GM12872 (cell line): ENCODE measurements around the gene HSPE1.

Source experiments
- CTCF ChIP-seq: IDR thresholded peaks from 3 replicates; pipeline ENCODE4 v1.5.1; 2011; ENCODE audit warnings: low read depth, mild to moderate bottlenecking, low read length, moderate library complexity; ENCODE audit not compliant: insufficient read depth

The HSPE1 gene

GRCh38 chr2:197460649-197461048 lies 39.5 kb upstream of the HSPE1 start:
- TF ChIP-seq CTCF, result no peak

DNA sequence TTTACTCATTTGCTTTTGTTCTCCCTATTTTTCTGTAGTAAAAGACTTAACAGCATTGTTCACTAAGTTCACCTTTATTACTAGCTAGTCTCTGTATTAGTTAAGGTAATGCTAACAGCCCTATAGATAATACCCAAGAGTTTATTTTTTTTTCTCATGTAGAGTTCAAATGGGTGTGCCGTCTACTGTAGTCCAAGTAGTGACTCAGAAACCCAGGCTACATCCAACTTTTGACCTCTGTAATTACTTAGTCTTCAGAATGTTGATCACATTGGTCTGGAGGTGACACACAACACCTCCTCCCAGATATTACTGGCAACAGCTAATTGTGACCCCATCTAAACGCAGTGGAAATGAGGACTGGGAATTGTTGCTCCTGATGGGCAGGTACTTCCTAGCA lies 39.1 kb upstream of the HSPE1 start:
- TF ChIP-seq CTCF, result no peak

DNA sequence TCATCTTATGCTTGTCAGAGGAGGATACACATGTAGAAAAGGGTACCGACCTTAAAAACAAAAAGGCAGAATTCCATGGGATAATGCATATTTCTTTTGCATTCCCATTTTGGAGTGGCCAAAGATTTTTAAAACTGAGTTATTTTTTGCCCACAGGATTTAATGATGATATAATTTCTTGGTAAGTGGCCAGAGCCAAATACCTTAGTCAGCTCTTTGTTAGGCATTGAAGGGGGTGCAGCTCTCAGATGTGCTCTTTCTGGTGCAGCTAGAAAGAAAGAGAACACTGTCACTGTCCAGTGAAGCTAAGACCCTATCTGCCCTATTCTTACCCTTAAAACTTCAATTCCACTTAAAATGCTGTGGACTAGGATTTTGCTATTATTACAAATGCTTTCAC lies 36.0 kb upstream of the HSPE1 start:
- TF ChIP-seq CTCF, result no peak

DNA sequence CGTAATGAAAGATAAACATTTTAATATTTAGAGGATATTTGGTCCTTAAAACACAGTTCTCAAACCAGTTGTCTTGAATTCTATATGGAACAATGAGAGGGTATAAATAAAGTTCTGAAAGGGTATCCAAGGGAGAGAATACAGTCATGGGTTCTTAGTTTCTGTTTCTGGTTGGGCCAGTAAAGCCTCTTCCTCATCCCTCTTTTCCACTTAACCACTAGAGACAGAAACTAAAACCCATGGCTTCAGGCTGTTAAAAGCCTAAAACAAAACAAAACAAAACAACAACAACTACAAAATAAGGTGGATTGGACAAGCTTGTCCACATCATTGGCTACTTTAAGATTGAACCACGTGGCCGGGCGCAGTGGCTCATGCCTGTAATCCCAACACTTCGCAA lies 28.0 kb upstream of the HSPE1 start:
- no peak for TF ChIP-seq CTCF

- TF ChIP-seq CTCF, result no peak
These were observed 22.4 kb upstream of the HSPE1 start for GRCh38 chr2:197477797-197478196.

DNA sequence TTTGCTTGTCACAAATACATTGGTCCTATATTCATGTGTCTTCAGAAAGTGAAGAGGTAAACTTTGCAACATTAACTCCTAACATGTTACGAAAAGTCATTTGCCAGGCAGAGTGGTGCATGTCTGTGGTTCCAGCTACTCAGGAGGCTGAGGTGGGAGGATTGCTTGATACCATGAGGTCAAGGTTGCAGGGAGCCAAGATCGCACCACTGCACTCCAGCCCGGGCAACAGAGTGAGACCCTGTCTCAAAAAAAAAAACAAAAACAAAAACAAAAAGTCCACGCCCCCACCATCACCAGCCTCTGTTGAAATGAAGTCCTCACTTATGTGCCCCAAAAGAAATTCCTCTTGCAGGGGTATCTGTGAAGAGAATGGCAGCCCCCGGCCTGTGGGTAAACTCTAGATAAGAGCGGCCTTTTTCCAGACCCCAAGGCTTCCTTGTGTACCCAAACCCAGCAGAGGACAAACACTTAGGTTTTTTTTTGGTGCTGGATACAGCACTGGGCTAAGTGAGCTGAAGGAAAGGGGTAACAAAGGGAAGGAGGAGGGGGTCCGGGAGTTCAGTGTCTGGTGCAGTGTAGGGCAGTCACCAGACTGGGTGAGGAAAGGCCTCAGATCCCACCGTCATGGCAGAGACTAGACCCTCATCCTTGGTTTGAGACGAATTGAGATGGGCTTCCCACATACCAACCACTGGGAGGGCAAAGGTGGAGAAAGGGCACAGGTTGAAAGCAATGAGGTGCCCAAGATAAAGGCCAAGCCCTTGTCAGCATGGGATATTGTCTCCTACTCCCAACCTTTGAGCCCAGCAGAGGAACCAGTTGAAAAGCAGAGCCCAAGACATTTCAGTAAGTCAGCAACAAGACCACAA lies 19.8 kb upstream of the HSPE1 start:
- TF ChIP-seq CTCF, result no peak

DNA sequence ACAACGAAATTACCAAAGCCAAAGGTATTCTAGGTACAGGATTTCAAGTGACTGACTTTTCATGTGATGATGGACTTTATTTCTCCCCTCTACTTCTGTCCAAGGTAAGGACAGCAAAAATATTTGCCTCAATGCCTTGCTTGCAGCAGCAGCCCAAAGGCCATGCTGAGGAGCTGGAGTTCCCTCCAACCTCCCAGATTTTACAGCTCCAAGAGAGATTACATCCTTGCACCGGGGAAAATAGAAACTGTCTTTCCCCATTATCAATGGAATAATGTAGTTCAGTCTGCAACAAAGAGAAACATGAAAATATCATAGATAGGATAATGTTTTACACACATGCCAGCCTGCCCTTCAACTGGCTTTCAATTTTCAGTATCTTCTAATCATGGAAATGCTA lies 14.0 kb upstream of the HSPE1 start:
- no peak for TF ChIP-seq CTCF
